PC-9 (cell line): Measurements from ENCODE around the gene BMERB1. TPM values are rescaled to one million over a fixed set of nuclear protein-coding genes. Genes with fewer than 3 reads are reported as not detected.

Experiments
- BruUV-seq: library from RNA; stranded (reverse); fragments of 400-500 nt; replicated peaks from 2 replicates; lab custom pipeline; 2021; lab: Mats Ljungman, UMichigan
- CTCF ChIA-PET: fragments of 300-600 bp; sonication (Branson Sonifier 250); formaldehyde crosslinking; loops from one replicate; lab custom pipeline; 2022; ENCODE audit warnings: antibody characterized with exemption; lab: Charles Lee
- POLR2A ChIA-PET: fragments of 300-600 bp; sonication (Branson Sonifier 250); formaldehyde crosslinking; loops from one replicate; lab custom pipeline; 2022; ENCODE audit warnings: antibody characterized with exemption; ENCODE audit not compliant: unreplicated experiment; lab: Charles Lee
- DNase-seq, 2 experiments: peaks; one replicate each; pipeline versions ENCODE4 v3.0.0 to v3.0.0-alpha.2; 2015 to 2022; ENCODE audit warnings: mixed read lengths in 1 of 2
- H2AFZ ChIP-seq: fragments of 200-600 bp; sonication (generic); 2 replicates; pipeline ENCODE4 v1.8.1; 2017; ENCODE audit warnings: antibody characterized with exemption
- H3F3A ChIP-seq: fragments of 200-600 bp; sonication (generic); 2 replicates; pipeline ENCODE4 v1.8.1; 2017; ENCODE audit warnings: antibody characterized with exemption, mild to moderate bottlenecking, low read depth; ENCODE audit not compliant: insufficient read depth
- H3K27ac ChIP-seq: fragments of 200-600 bp; sonication (generic); 2 replicates; pipeline ENCODE4 v1.6.1; 2016; ENCODE audit warnings: mixed run types
- H3K27me3 ChIP-seq: fragments of 200-600 bp; sonication (generic); 2 replicates; pipeline ENCODE4 v1.6.1; 2016; ENCODE audit warnings: low read depth, mixed run types; ENCODE audit not compliant: insufficient read depth
- H3K36me3 ChIP-seq: fragments of 200-600 bp; sonication (generic); 2 replicates; pipeline ENCODE4 v1.6.1; 2016; ENCODE audit warnings: low read depth, mixed run types
- H3K4me1 ChIP-seq: fragments of 200-600 bp; sonication (generic); replicated peaks from 2 replicates; pipeline ENCODE4 v1.6.1; 2016; ENCODE audit warnings: mixed run types; ENCODE audit not compliant: insufficient read depth
- H3K4me2 ChIP-seq: fragments of 200-600 bp; sonication (generic); 2 replicates; pipeline ENCODE4 v1.6.1; 2017; ENCODE audit warnings: mixed run types
- H3K4me3 ChIP-seq: fragments of 200-600 bp; sonication (generic); 2 replicates; pipeline ENCODE4 v1.6.1; 2016; ENCODE audit warnings: mixed run types
- H3K79me2 ChIP-seq: fragments of 200-600 bp; sonication (generic); 2 replicates; pipeline ENCODE4 v1.6.1; 2017; ENCODE audit warnings: low read depth, mixed run types
- H3K9me2 ChIP-seq: fragments of 200-600 bp; sonication (generic); 2 replicates; pipeline ENCODE4 v1.8.1; 2017; ENCODE audit warnings: mild to moderate bottlenecking; ENCODE audit not compliant: insufficient read depth
- H3K9me3 ChIP-seq: fragments of 200-600 bp; sonication (generic); 2 replicates; pipeline ENCODE4 v1.8.1; 2016; ENCODE audit warnings: low read depth; ENCODE audit not compliant: insufficient read depth
- H4K20me1 ChIP-seq: fragments of 200-600 bp; sonication (generic); 2 replicates; pipeline ENCODE4 v1.8.1; 2017; ENCODE audit not compliant: insufficient read depth
- EZH2 ChIP-seq: fragments of 200-600 bp; sonication (generic); IDR thresholded peaks from 2 replicates; pipeline ENCODE4 v1.8.0; 2017; ENCODE audit warnings: antibody characterized with exemption, low read depth
- intact Hi-C: fragments of 100-400 bp; cut with micrococcal nuclease; formaldehyde crosslinking; loops from one replicate; pipeline ENCODE4 v1.10.0; 2022; ENCODE audit not compliant: unreplicated experiment
- total RNA-seq: library from RNA; stranded (reverse); gene quantifications from 2 replicates; pipeline ENCODE4 v1.2.3, GENCODE V29; 2021
- TF ChIP-seq, protein P1 (sequence below): fragments of 200-600 bp; sonication (generic); conservative IDR thresholded peaks from 2 replicates; pipeline ENCODE4 v1.6.1; 2017; ENCODE audit warnings: mixed run types, antibody characterized with exemption, mild to moderate bottlenecking, moderate library complexity

BMERB1 gene
- total RNA-seq, 1 experiment from 2014 or later, result 4.3 TPM

GRCh38 chr16:15542261-15542660 lies 107.9 kb downstream of the BMERB1 start:
- H3K4me2 ChIP-seq, result no peak overlapping the region
- H3K27ac ChIP-seq, result no peak overlapping the region
- H3K79me2 ChIP-seq, result no peaks in the 10 kb centered on the region
- ChIA-PET CTCF (no interaction called here), POLR2A (no interaction called here)
- no peaks in the 10 kb centered on the region for H4K20me1 ChIP-seq
- no peaks in the 10 kb centered on the region; the same call in 1 of the 2 replicates for H3F3A ChIP-seq
- H3K36me3 ChIP-seq, result no peaks in the 10 kb centered on the region
- intact Hi-C loops, result no loop called here
- no peak for DNase-seq
- no peak overlapping the region for H2AFZ ChIP-seq
- peaks cover 5% of the 10 kb centered on the region; the same call in 1 of the 2 replicates for H3K9me3 ChIP-seq
- no peaks in the 10 kb centered on the region for H3K9me2 ChIP-seq
- no peaks in the 10 kb centered on the region for H3K27me3 ChIP-seq
- no peaks in the 10 kb centered on the region for H3K4me1 ChIP-seq
- TF ChIP-seq, protein P1, sequence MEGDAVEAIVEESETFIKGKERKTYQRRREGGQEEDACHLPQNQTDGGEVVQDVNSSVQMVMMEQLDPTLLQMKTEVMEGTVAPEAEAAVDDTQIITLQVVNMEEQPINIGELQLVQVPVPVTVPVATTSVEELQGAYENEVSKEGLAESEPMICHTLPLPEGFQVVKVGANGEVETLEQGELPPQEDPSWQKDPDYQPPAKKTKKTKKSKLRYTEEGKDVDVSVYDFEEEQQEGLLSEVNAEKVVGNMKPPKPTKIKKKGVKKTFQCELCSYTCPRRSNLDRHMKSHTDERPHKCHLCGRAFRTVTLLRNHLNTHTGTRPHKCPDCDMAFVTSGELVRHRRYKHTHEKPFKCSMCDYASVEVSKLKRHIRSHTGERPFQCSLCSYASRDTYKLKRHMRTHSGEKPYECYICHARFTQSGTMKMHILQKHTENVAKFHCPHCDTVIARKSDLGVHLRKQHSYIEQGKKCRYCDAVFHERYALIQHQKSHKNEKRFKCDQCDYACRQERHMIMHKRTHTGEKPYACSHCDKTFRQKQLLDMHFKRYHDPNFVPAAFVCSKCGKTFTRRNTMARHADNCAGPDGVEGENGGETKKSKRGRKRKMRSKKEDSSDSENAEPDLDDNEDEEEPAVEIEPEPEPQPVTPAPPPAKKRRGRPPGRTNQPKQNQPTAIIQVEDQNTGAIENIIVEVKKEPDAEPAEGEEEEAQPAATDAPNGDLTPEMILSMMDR, result no peak
- no peak for TF ChIP-seq EZH2
- BruUV-seq, result no TSS peak
- H3K4me3 ChIP-seq, result no peak overlapping the region

DNA sequence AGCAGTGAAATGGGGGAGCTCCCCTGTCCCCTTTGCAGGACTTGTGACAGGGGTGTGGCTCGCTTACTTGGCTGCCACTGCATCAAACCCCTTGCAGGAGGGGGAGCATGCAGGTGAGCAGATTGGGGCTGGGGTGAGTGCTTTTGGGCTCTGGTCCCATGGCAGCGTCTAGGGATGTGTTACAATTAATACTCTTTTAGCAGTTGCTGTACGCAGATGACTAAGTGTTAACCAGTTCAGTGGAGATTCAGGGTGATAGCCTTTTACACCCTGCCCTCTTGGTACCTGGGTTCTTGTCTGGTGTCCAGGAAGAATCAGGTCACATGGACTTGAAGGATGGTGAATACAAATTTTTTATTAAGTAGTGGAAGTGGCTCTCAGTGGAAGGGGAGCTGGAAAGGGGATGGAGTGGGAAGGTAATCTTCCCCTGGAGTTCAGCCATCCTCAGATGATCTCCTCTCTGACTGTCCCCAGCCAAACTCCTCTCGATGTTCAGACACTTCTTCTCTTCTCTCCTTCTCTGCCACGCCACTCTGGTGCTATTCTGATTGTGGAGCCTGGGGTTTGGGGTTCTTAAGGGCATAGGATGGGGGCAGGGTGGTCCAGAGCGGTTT lies 108.5 kb downstream of the BMERB1 start:
- POLR2A ChIA-PET, result interaction anchor here (0.6 kb wide), 1 partner anchor 148 kb away, joined by 3 read pairs; no protein-coding TSS in a partner anchor
- H3K27ac ChIP-seq, result no peak overlapping the region

DNA sequence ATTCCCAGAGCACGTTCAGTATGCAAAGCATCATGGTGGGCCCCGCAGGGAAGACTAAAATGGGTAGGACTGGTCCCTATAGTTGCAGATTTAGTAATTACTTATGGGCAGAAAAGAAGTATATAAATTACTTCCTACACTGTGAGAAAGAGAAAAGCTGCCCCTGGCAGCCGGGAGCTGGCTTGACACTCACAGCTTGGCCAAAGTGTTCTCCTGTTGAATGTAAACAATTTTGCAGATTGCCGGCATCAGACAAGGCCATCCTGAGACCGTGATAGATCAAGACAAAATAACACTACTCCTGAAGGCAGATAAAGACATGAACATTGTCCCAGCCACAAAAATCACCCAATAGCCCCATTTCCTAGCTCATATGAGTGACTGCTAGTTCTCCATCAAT lies 110.0 kb downstream of the BMERB1 start:
- BruUV-seq, result no TSS peak
- Histone ChIP-seq H3K9me2 (no peaks in the 10 kb centered on the region), H2AFZ (no peak overlapping the region), H3K27me3 (no peaks in the 10 kb centered on the region), H3K36me3 (no peaks in the 10 kb centered on the region), H3K9me3 (peaks cover 5% of the 10 kb centered on the region; the same call in 1 of the 2 replicates), H3K79me2 (no peaks in the 10 kb centered on the region), H4K20me1 (no peaks in the 10 kb centered on the region), H3F3A (peaks cover 9% of the 10 kb centered on the region; the same call in 1 of the 2 replicates), H3K4me1 (no peaks in the 10 kb centered on the region), H3K27ac (no peak overlapping the region), H3K4me3 (no peak overlapping the region), H3K4me2 (no peak overlapping the region)
- ChIA-PET POLR2A (no interaction called here), CTCF (no interaction called here)
- TF ChIP-seq EZH2, result no peak
- TF ChIP-seq, protein P1, result no peak
- intact Hi-C loops, result no loop called here
- no peak for DNase-seq

More for the DNA sequence above, 108.5 kb downstream of the BMERB1 start:
- no peaks in the 10 kb centered on the region for H3K36me3 ChIP-seq
- TF ChIP-seq, protein P1, result no peak
- TF ChIP-seq EZH2, result no peak
- H3F3A ChIP-seq, result peaks cover 1% of the 10 kb centered on the region; the same call in 1 of the 2 replicates
- H3K9me3 ChIP-seq, result peaks cover 5% of the 10 kb centered on the region; the same call in 1 of the 2 replicates
- no peaks in the 10 kb centered on the region for H3K4me1 ChIP-seq
- BruUV-seq, result no TSS peak
- no peak overlapping the region for H3K4me2 ChIP-seq
- no peak overlapping the region for H2AFZ ChIP-seq
- H3K27me3 ChIP-seq, result no peaks in the 10 kb centered on the region
- DNase-seq, result no peak
- H3K9me2 ChIP-seq, result no peaks in the 10 kb centered on the region
- H4K20me1 ChIP-seq, result no peaks in the 10 kb centered on the region
- no peak overlapping the region for H3K4me3 ChIP-seq
- CTCF ChIA-PET, result no interaction called here
- intact Hi-C loops, result no loop called here
- no peaks in the 10 kb centered on the region for H3K79me2 ChIP-seq
